GM12892 (cell line): ENCODE data around the gene SLFN12.

Experiments
- DNase-seq: peaks from one replicate; pipeline ENCODE4 v3.0.0; 2011; ENCODE audit not compliant: insufficient read length
- FAIRE-seq: peaks from 2 replicates; lab custom pipeline; 2011; peaks lifted over from hg19 to GRCh38; lab: Jason Lieb, UNC
- POLR2A ChIP-seq: IDR thresholded peaks from 2 replicates; pipeline ENCODE4 v1.6.1; 2011; ENCODE audit warnings: low read depth, low read length, control low read depth
- POLR2AphosphoS5 ChIP-seq: IDR thresholded peaks from 2 replicates; pipeline ENCODE4 v1.6.1; 2011; ENCODE audit warnings: low read depth, low read length, control low read depth
- TAF1 ChIP-seq: IDR thresholded peaks from 2 replicates; pipeline ENCODE4 v1.6.1; 2011; ENCODE audit warnings: low read depth, mild to moderate bottlenecking, control low read depth, low read length, borderline replicate concordance

The SLFN12 gene

GRCh38 chr17:35368081-35368830 lies 64.0 kb downstream of the SLFN12 start:
- TF ChIP-seq POLR2A (peak; percentile 47; the same call in 1 of the 2 replicates), TAF1 (no peak)
- peak; percentile 99 for FAIRE-seq
- peak; percentile 41 for DNase-seq

- no peak for DNase-seq
- TF ChIP-seq POLR2AphosphoS5 (no peak), POLR2A (no peak), TAF1 (no peak)
- FAIRE-seq, result no peak
Measured at GRCh38 chr17:35361027-35361426, 71.3 kb downstream of the SLFN12 start.
